Measurements from ENCODE around the gene COPA.
"Not testable (repeated sequence)": the region's sequence is repeated elsewhere in the genome, so short reads cannot be mapped to it uniquely, and the experiment has no call there.

COPA gene

DNA sequence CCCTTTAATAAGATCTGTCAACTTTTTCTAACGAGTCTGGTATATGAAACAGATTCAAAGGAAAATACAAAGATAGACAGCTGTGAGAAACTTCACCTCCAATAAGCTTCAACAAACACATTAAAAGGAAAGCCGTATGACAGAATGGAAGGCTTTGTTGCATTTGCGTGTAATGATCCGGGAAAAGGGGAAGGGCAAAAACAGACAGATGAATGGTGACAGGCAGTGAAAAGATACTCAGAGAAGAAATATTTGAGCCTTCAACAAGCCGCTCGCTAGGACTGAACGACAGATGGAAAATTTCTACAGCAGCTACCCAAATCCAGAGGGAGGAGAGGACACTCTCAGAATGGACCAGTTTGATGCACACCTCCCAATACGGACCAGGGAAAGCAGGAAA is 14.9 kb downstream of the COPA start:
- H3K4me3 ChIP-seq (ENCODE audit: low read length), result no peak overlapping the region

DNA sequence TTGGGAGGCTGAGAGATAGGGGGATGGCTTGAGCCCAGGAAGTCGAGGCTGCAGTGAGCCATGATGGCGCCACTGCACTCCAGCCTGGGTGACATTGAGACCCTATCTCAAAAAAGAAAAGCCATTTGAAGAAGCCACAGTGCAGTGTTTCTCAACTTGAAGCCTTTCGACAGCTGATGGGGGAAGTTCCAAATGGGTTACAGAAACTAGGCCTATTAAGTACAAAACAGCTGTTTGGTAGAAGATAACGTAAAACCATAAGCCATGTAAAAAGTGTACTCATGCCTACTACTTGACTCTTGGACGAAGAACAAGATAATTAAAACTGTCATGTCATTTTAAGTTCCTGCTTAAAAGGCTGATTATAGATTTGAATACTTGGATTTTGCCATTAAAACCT is 16.6 kb downstream of the COPA start:
- H3K4me3 ChIP-seq (ENCODE audit: low read length), result no peak overlapping the region
- TF ChIP-seq ZNF274 (IDR thresholded peaks at IDR 0.05; ENCODE audit: low read depth, low read length), result no peak

More for the DNA sequence above, 14.9 kb downstream of the COPA start:
- no peak for TF ChIP-seq ZNF274 (IDR thresholded peaks at IDR 0.05; ENCODE audit: low read depth, low read length)

DNA sequence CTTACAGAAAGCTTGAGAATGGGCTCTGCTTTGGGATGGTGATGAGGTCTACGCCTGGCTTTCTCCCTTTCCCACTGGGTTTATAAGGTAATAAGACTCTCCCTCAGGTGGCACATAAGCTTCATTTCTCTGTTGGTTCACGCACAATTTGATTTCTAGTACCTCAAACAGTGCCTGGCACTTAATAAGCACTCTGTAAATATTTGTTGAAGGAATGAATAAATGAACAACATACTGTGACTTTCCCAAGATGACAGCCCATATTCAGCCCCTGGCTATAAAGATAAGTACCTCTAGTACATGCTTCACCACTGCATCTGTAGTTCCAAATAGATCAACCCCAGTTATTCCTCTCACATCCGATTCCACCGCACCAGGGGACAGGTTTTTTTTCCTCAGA is 17.8 kb downstream of the COPA start:
- no peak for TF ChIP-seq ZNF274 (IDR thresholded peaks at IDR 0.05; ENCODE audit: low read depth, low read length)

DNA sequence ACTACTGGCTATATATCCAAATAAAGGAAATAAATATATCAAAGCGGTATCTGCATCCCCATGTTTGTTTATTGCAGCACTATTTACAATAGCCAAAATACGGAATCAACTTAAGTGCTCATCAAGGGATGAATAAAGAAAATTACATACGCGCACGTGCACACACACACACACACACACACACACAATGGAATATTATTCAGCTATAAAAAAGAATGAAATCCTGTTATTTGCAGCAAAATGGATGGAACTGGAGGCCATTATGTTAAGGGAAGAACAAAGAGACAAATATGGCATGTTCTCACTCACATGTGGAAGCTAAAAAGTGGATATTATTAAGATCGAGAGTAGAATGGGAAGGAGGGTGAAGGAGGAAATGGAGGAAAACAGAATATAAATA is 20.2 kb downstream of the COPA start:
- TF ChIP-seq ZNF274 (IDR thresholded peaks at IDR 0.05; ENCODE audit: low read depth, low read length), result no peak
- no peak overlapping the region for H3K4me3 ChIP-seq (ENCODE audit: low read length)

More for the DNA sequence above, 17.8 kb downstream of the COPA start:
- no peak overlapping the region for H3K4me3 ChIP-seq (ENCODE audit: low read length)

DNA sequence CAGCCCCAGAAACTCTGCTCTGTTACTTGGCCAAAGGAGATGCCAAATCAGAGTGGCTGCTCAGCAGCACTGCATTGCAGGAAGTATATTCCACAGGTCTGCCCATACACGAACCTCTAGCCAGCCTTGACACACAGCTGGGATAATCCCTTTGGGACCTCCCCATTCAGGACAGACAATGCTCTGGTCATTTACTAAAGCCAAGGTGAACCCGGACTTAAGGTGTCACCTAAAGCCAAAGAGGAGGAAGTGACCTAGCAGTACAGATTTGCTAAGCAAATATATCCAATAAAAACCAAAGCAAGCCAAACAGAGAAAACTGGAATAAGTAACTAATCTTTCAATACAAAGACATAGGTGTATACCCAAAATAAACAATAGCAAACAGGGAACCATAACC is 27.7 kb downstream of the COPA start:
- TF ChIP-seq ZNF274 (IDR thresholded peaks at IDR 0.05; ENCODE audit: low read depth, low read length), result no peak
- H3K4me3 ChIP-seq (ENCODE audit: low read length), result no peak overlapping the region

DNA sequence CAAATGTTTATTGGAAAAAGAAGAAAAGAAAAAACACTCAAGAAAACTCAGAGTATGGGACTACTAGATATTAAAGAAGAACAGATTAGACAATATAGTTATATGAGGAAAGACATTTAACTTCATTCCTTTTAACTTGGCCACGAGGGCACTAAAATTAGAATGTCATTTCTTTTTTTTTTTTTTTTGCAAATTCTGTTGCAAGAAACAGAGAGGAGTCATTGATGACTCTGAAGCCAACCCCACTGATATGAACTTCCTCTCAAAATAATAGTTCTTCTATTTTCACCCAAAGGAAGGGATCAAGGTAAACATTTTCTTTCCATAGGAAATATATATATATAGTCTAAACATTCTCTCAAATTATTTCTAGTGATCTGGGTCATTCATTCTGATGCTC is 33.5 kb downstream of the COPA start:
- TF ChIP-seq ZNF274 (IDR thresholded peaks at IDR 0.05; ENCODE audit: low read depth, low read length), result no peak
- H3K4me3 ChIP-seq (ENCODE audit: low read length), result no peak overlapping the region

DNA sequence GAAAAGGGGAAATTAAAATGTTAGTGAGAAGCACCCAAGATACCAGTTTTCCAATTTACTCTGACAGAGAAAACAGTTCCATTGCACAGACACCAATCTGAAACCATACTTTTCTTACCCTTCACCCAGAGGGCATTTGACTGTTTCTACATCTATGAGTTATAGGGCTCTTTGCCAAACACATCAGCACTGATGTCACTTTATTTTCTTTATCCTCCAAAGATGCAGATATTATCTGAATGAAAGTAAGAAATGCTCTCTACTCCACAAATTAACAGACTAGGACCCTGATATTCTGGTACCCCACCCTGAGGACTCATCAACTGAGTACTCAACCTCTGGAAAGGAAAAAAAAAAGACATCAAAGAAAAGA is 33.9 kb downstream of the COPA start:
- TF ChIP-seq ZNF274 (IDR thresholded peaks at IDR 0.05; ENCODE audit: low read depth, low read length), result no peak
- no peak overlapping the region for H3K4me3 ChIP-seq (ENCODE audit: low read length)

DNA sequence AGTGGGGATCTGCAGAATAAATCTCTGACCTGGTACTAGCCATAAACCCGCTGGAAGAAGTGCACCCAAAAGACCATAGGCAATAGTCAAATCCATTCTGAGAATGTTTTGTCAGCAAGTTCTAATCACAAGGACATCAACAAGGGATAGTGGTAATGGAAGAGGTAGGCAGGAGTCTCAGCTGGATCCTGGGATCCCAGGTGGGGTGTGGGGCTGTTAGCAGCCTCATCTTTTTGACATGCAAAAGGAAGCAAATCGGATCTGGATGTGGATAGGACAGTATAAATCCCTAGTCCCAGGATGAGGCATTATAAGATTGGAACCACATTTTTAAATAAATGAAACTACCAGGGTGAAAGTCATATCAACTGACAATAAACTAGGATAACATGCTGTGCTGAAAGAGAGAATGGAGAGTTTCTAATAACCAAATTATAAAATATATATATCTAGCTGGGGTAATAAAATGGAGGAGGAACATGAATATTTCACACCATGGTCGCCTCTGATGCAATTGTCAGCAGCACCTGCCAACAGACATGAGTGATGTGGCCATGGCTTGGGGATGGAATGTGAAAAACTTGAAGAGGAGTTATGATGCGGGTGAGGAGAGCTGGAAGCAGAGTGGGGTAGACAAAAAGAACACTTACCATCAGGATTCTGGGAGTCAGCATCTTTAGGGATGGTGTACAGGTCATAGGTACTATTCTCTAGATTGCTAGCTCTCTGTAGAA is 34.4 kb downstream of the COPA start:
- no peak for TF ChIP-seq ZNF274 (IDR thresholded peaks at IDR 0.05; ENCODE audit: low read depth, low read length)
- no peak overlapping the region for H3K4me3 ChIP-seq (ENCODE audit: low read length)

DNA sequence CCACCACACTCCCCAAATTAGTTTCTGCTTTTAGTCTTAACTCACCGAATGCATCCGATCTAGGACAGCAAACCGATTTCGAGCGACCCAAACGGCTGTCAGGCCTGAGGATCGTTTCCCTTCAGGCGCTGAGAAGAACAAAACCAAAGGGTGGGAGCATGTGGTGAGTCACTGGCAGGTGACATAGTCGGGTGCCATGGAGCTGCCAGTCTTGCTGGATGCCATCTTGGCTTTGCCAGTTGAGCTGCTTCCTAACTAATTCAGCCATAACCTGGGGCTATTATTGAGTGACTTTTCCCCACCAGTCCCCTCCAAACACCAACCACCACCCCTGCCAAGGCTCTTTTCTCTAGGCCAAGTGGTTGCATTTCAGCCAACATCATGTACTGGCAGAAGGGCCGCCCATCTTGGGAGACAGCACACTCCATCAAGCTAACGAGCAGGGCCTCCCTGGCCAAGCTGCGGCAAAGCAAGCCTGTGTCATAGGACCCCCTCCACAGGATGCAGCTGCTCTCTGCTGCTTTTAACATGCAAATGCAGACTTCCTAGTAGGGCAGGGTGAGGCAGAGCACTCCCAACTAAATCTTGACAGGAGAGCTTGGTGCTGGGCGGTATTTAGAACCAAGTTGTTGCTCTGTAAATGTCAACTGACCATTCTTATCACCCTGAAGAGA is 35.8 kb downstream of the COPA start:
- TF ChIP-seq ZNF274 (IDR thresholded peaks at IDR 0.05; ENCODE audit: low read depth, low read length), result no peak
- H3K4me3 ChIP-seq (ENCODE audit: low read length), result no peak overlapping the region

DNA sequence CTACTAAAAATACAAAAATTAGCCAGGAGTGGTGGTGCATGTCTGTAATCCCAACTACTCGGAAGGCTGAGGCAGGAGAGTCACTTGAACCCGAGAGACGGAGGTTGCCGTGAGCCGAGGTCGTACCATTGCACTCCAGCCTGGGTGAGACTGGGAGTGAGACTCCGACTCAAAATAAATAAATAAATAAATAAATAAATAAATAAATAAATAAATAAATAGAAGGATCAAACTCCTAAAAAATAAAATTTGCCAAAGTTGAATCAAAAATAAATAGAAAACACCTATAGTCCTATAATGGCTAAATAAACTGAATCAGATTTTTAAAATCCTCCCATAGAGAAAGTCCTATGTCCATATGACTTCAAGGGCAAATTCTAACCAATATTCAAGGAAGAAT is 42.9 kb downstream of the COPA start:
- no peak for TF ChIP-seq ZNF274 (IDR thresholded peaks at IDR 0.05; ENCODE audit: low read depth, low read length)

DNA sequence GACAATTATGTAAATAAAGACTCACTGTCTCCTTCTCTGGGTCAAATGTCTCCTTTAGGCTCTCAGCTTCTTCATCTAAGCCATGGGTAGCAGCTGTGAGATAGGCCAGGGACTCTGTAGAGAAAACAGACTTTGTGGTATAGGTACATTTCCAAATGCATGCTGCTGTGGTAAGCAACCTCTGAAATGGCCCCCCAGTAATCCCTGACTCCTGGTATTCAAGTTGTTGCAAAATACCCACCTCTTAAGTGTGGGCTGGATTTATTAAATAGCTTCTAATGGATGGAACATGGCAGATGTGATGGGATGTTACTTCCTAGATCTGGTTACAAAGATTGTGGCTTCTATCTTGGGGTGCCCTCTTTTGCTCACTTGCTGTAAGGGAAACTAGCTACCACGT is 47.0 kb downstream of the COPA start:
- H3K4me3 ChIP-seq (ENCODE audit: low read length), result no peak overlapping the region

More for the DNA sequence above, 42.9 kb downstream of the COPA start:
- H3K4me3 ChIP-seq (ENCODE audit: low read length), result no peak overlapping the region

DNA sequence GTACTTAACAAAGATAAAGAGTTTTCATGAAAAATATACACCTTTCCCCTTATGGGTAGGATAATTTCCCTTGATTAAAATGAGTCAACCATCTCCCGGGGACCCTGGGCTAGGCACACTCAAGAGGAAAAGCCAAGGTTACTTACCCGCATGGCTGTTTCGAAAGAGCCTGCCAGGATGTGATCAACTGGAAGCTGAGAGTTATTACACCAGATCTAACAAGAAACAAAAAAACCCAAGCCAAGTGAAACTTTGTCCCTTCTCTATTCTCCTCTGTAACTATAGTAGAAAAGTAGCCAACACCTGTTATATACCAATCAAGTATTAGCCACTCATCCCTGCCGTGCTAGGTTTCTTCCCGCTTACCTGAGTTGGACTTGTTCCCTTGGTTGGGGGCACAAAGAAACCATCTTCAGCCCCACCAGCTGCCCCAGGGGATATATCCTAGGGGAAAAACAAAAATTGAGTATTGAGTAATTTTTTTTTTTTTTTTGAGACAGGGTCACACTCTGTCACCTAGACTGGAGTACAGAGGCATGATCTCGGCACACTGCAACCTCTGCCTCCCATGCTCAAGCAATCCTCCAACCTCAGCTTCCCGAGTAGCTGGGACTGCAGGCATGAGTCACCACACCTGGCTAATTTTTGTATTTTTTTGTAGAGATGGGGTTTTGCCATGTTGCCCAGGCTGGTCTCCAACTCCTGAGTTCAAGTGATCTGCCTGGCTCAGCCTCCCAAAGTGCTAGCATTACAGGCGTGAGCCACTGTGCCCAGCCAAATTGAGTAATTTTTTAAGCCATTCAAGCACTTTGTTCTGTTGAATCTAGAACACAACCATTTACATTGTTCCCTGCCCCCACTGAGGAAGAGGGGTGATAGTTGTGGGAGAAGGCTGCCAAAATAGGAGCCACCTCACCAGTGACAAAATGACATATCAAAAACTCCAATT is 49.8 kb downstream of the COPA start:
- H3K4me3 ChIP-seq (ENCODE audit: low read length), result no peak overlapping the region
- no peak for TF ChIP-seq ZNF274 (IDR thresholded peaks at IDR 0.05; ENCODE audit: low read depth, low read length)

More for the DNA sequence above, 47.0 kb downstream of the COPA start:
- TF ChIP-seq ZNF274 (IDR thresholded peaks at IDR 0.05; ENCODE audit: low read depth, low read length), result no peak

DNA sequence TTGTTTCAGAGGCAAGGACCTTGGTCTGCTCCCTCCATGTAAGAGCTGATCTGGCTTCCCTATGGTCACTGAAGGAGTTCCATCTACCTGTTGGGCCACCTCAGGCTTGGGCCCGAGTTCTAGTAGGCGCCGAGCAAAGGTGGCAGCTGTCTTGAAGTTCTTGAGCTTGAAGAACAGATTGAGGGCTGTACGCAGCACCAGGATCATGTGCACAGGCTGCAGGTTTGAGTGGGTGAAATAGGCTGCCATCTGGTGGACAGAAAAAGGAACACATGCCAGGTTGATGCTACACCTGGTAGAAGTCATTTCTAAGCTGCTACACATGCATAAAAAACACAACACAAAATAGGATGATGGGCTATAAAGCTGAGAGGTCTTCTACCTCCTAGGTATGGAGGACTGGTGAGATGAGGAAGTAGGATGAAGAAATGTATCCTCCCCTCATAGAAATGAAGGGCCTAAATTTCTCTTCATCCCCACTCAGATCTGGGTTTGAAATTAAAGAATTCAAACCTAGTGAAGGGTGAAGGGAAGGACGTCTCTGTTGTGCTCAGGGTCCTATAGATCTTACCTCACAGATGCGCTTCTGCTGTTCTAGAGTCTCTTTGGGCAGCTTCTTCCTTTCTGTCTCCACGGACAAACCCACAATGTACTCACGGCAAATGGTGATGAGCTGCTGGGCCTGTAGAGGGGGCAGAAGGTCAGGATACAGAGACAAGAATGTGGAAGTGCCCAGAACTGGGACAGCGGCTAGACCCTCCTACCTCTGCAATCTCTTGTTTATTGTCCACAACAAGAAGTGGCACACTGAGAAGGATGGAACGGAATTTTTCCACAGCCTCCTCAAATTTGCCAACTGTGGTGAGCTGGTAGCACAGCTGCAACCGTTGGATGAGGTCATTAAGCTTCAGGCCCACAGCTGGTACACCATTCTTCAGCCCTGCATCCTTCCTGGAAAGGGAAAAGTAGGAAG is 51.5 kb downstream of the COPA start:
- no peak for TF ChIP-seq ZNF274 (IDR thresholded peaks at IDR 0.05; ENCODE audit: low read depth, low read length)
- no peak overlapping the region for H3K4me3 ChIP-seq (ENCODE audit: low read length)

DNA sequence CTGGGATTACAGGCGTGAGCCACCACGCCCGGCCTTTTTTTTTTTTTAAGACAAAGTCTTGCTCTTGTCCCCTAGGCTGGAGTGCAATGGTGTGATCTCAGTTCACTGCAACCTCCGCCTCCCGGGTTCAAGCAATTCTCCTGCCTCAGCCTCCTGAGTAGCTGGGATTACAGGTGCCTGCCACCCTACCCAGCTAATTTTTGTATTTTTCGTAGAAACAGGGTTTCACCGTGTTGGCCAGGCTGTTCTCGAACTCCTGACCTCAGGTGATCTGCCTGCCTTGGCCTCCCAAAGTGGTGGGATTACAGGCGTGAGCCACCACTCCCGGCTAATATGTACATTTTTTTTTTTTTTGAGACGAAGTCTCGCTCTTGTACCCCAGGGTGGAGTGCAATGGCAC is 55.3 kb downstream of the COPA start:
- H3K4me3 ChIP-seq (ENCODE audit: low read length), result not testable (repeated sequence)
